ENCODE results near the gene WRNIP1.

DNA sequence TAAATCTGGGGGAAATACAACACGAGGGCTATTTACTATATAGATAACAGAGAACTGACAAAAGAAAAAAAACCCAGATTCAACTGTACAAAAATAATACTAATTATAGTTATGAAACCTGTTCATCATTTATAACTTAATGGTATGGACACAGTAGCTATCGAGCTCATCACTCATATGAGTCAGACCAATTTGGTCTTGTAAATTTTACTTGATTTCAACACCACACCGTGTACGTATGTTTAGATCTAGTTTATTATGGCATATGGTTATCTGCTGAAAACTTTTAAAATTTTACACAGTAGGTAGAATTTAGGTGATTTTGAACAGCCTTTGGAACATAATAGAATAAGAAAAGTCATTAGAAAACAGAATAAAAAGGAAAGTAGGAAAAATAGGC is 19.9 kb upstream of the WRNIP1 start:
- TF ChIP-seq, protein P1, sequence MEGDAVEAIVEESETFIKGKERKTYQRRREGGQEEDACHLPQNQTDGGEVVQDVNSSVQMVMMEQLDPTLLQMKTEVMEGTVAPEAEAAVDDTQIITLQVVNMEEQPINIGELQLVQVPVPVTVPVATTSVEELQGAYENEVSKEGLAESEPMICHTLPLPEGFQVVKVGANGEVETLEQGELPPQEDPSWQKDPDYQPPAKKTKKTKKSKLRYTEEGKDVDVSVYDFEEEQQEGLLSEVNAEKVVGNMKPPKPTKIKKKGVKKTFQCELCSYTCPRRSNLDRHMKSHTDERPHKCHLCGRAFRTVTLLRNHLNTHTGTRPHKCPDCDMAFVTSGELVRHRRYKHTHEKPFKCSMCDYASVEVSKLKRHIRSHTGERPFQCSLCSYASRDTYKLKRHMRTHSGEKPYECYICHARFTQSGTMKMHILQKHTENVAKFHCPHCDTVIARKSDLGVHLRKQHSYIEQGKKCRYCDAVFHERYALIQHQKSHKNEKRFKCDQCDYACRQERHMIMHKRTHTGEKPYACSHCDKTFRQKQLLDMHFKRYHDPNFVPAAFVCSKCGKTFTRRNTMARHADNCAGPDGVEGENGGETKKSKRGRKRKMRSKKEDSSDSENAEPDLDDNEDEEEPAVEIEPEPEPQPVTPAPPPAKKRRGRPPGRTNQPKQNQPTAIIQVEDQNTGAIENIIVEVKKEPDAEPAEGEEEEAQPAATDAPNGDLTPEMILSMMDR (conservative IDR thresholded peaks at IDR 0.05 in 1 of 2, IDR thresholded peaks at IDR 0.05 in 1 of 2; ENCODE audit: extremely low read depth in 1 of 2, insufficient read depth in 1 of 2, low read depth in 1 of 2, low read length in 2 of 2) = no peak
- TF ChIP-seq EZH2 (IDR thresholded peaks at IDR 0.05; ENCODE audit: borderline replicate concordance, low read length) = no peak

Measured in mammary epithelial cell (primary cell).